ENCODE results near the gene ATP6AP1. TPM values are rescaled to one million over a fixed set of nuclear protein-coding genes. Genes with fewer than 3 reads are reported as not detected.

The ATP6AP1 gene
- total and polyA plus RNA-seq, 2 donors (not counting 1 experiment from before 2014, with no cell fraction given): 47.1 to 57.7 TPM

DNA sequence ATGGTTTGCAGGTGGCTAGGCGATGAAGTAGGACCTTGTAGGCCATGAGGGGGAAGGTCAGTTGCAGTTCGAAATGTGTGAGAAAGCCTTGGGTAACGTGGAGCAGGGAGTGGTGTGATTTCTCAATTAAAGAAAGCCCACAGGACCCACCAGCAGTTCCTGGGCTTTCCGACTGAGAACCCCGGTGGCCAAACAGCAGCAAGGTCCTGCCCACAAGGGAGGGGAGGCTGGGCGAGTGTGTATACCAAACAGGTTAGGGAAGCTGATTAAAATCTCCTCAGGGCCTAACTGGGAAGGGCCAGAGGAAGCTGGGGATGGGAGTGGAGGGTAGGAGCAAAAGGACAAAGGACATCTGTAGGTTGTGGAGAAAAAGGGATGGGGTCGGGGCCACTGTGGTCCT lies 2.4 kb downstream of the ATP6AP1 start:
- Histone ChIP-seq H3K27ac (ENCODE audit: low read length in 2 of 2) (no peak overlapping the region), H3K4me3 (ENCODE audit: control extremely low read depth in 1 of 5, extremely low read depth in 1 of 5, insufficient read depth in 1 of 5, low read depth in 2 of 5, low read length in 4 of 5) (no peak overlapping the region), H3K36me3 (replicated peaks in 1 of 2; ENCODE audit: control extremely low read depth in 1 of 2, control insufficient read depth in 1 of 2, extremely low read depth in 1 of 2, insufficient read depth in 2 of 2, low read length in 1 of 2) (peaks cover 0 to 8% of the 10 kb centered on the region in 2 experiments), H4K20me1 (ENCODE audit: control insufficient read depth, insufficient read depth, low read length, poor library complexity, severe bottlenecking) (no peaks in the 10 kb centered on the region), H3K9ac (ENCODE audit: low read length) (no peak overlapping the region), H3K79me2 (ENCODE audit: control insufficient read depth, insufficient read depth, low read length) (peaks cover 9% of the 10 kb centered on the region), H3K4me1 (ENCODE audit: control insufficient read depth in 2 of 2, insufficient read depth in 2 of 2, low read length in 2 of 2) (peaks cover 6 to 15% of the 10 kb centered on the region in 2 donors), H2AFZ (ENCODE audit: insufficient read depth, low read depth, low read length, poor library complexity, severe bottlenecking) (no peak overlapping the region), H3K27me3 (replicated peaks in 1 of 4; ENCODE audit: control extremely low read depth in 1 of 4, control insufficient read depth in 3 of 4, insufficient read depth in 4 of 4, low read length in 3 of 4) (no peaks in the 10 kb centered on the region), H3K9me3 (ENCODE audit: control extremely low read depth in 1 of 3, control insufficient read depth in 2 of 3, insufficient read depth in 1 of 3, low read length in 2 of 3) (no peaks in the 10 kb centered on the region), H3K4me2 (replicated peaks; ENCODE audit: low read depth, low read length, poor library complexity, severe bottlenecking) (no peak overlapping the region)
- Mint-ChIP-seq H3K4me1 (peaks cover 24% of the 10 kb centered on the region), H3K4me3 (no peak overlapping the region), H3K27me3 (no peaks in the 10 kb centered on the region), H3K27ac (peak overlapping the region; percentile 34), H3K9me3 (ENCODE audit: insufficient read depth) (no peaks in the 10 kb centered on the region)
- ATAC-seq (ENCODE audit: low read depth) (no peak), DNase-seq (no peak)
- POLR2A ChIA-PET: interaction anchor here (1.5 kb wide), 1 partner anchor 18 kb away, joined by 8 read pairs; no protein-coding TSS in a partner anchor
- CTCF ChIA-PET: no interaction called here
- no peak for TF ChIP-seq EZH2 (IDR thresholded peaks at IDR 0.05; ENCODE audit: borderline replicate concordance, insufficient read depth, low read depth, low read length, poor library complexity, severe bottlenecking)
- TF ChIP-seq, protein P1, sequence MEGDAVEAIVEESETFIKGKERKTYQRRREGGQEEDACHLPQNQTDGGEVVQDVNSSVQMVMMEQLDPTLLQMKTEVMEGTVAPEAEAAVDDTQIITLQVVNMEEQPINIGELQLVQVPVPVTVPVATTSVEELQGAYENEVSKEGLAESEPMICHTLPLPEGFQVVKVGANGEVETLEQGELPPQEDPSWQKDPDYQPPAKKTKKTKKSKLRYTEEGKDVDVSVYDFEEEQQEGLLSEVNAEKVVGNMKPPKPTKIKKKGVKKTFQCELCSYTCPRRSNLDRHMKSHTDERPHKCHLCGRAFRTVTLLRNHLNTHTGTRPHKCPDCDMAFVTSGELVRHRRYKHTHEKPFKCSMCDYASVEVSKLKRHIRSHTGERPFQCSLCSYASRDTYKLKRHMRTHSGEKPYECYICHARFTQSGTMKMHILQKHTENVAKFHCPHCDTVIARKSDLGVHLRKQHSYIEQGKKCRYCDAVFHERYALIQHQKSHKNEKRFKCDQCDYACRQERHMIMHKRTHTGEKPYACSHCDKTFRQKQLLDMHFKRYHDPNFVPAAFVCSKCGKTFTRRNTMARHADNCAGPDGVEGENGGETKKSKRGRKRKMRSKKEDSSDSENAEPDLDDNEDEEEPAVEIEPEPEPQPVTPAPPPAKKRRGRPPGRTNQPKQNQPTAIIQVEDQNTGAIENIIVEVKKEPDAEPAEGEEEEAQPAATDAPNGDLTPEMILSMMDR (IDR thresholded peaks at IDR 0.05): no peak
- 56% methylated on average over 3 of the region's 7 CpGs for WGBS (ENCODE audit: insufficient coverage)
- intact Hi-C loops (cut with micrococcal nuclease): no loop called here

DNA sequence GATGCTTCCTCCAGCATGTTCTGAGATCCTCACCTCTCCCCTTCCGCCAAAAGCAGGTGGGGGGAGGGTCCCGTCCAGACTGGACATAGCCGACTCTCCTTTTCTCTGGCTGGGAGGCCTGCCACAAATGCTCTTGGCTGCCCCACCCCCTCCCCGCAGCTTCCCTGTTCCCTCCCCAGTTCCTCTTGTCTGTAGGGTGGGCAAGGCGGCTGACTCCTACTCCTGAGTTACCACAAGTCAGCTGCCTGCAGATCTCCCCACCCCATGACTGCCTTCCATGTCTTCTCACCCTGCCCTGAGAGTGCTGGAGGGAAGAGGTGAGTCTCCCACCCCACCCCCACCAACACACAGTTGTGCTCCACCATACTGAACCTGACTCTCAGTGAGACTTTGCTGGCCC lies 2.9 kb downstream of the ATP6AP1 start:
- H3K27me3 ChIP-seq (replicated peaks in 1 of 4; ENCODE audit: control extremely low read depth in 1 of 4, control insufficient read depth in 3 of 4, insufficient read depth in 4 of 4, low read length in 3 of 4): no peaks in the 10 kb centered on the region
- TF ChIP-seq, protein P1 (IDR thresholded peaks at IDR 0.05): no peak
- no peak for TF ChIP-seq EZH2 (IDR thresholded peaks at IDR 0.05; ENCODE audit: borderline replicate concordance, insufficient read depth, low read depth, low read length, poor library complexity, severe bottlenecking)
- no CpG with 5 or more reads among the region's 5 CpGs for WGBS (ENCODE audit: insufficient coverage)

More for the DNA sequence above, 2.9 kb downstream of the ATP6AP1 start:
- H3K36me3 ChIP-seq (replicated peaks in 1 of 2; ENCODE audit: control extremely low read depth in 1 of 2, control insufficient read depth in 1 of 2, extremely low read depth in 1 of 2, insufficient read depth in 2 of 2, low read length in 1 of 2): peaks cover 0 to 8% of the 10 kb centered on the region in 2 experiments
- no peak overlapping the region for H3K9ac ChIP-seq (ENCODE audit: low read length)
- ChIA-PET CTCF (no interaction called here), POLR2A (interaction anchor here (1.5 kb wide), 1 partner anchor 19 kb away, joined by 8 read pairs; no protein-coding TSS in a partner anchor)
- H3K4me2 ChIP-seq (replicated peaks; ENCODE audit: low read depth, low read length, poor library complexity, severe bottlenecking): no peak overlapping the region
- Mint-ChIP-seq H3K9me3 (ENCODE audit: insufficient read depth) (no peaks in the 10 kb centered on the region), H3K27ac (no peak overlapping the region), H3K27me3 (no peaks in the 10 kb centered on the region), H3K4me3 (no peak overlapping the region), H3K4me1 (peaks cover 28% of the 10 kb centered on the region)
- no peaks in the 10 kb centered on the region for H3K9me3 ChIP-seq (ENCODE audit: control extremely low read depth in 1 of 3, control insufficient read depth in 2 of 3, insufficient read depth in 1 of 3, low read length in 2 of 3)
- peaks cover 12% of the 10 kb centered on the region for H3K79me2 ChIP-seq (ENCODE audit: control insufficient read depth, insufficient read depth, low read length)
- intact Hi-C loops (cut with micrococcal nuclease): no loop called here
- DNase-seq (no peak), ATAC-seq (ENCODE audit: low read depth) (no peak)
- no peaks in the 10 kb centered on the region for H4K20me1 ChIP-seq (ENCODE audit: control insufficient read depth, insufficient read depth, low read length, poor library complexity, severe bottlenecking)
- H3K27ac ChIP-seq (ENCODE audit: low read length in 2 of 2): no peak overlapping the region
- H3K4me3 ChIP-seq (ENCODE audit: control extremely low read depth in 1 of 5, extremely low read depth in 1 of 5, insufficient read depth in 1 of 5, low read depth in 2 of 5, low read length in 4 of 5): no peak overlapping the region
- H3K4me1 ChIP-seq (ENCODE audit: control insufficient read depth in 2 of 2, insufficient read depth in 2 of 2, low read length in 2 of 2): peaks cover 9 to 19% of the 10 kb centered on the region in 2 donors
- H2AFZ ChIP-seq (ENCODE audit: insufficient read depth, low read depth, low read length, poor library complexity, severe bottlenecking): no peak overlapping the region
